PC-3 (cell line): ENCODE results near the gene TEX14.

Source experiments
- CTCF ChIP-seq: fragments of 300-600 bp; sonication (generic); conservative IDR thresholded peaks from 2 replicates; pipeline ENCODE4 v1.5.1; 2017; ENCODE audit warnings: antibody characterized with exemption, low read depth, mild to moderate bottlenecking, low read length
- EZH2 ChIP-seq: fragments of 300-600 bp; sonication (generic); IDR thresholded peaks from one replicate; pipeline ENCODE4 v1.6.1; 2017; ENCODE audit warnings: antibody characterized with exemption, mild to moderate bottlenecking, low read length; ENCODE audit not compliant: unreplicated experiment
- EZH2phosphoT487 ChIP-seq: fragments of 300-600 bp; sonication (generic); IDR thresholded peaks from 2 replicates; pipeline ENCODE4 v1.6.1; 2018; ENCODE audit warnings: mild to moderate bottlenecking, antibody characterized with exemption, low read length, borderline replicate concordance

DNA sequence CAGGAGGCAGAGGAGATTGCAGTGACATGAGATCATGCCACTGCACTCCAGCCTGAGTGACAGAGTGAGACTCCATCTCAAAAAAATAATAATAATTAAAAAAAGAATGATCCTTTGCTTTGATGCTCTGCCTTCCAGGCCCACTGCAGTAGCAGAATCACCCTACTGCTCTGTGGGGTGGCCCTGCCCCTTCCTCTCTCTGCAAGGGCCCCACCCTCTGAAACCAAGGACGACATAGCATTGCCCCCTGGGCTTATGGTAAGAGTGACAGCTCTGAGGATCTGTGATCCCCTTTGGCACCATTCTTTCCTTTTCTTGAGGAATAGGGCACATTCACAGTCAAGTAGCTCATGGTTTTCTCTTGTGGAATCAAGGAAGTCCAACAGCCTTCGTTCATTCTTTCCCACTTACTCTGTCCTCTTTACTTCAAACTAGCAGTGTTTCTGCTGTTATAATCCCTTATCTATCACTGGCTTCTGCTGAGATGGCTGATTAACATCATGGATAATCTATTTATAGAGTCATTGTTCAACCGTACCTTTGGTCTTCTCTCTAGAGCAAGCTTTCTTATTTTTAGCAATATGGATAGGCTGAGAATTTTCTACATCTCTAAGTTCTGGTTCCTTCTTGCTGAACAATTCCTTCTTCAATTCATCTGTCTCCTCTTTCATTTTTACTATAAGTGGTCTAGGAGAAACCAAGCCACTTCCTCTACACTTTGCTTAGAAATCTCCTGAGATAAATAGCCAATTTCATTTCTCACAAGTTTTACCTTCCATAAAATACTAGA is 14.7 kb upstream of the TEX14 start:
- no peak for TF ChIP-seq CTCF
- TF ChIP-seq EZH2phosphoT487 = no peak
- no peak for TF ChIP-seq EZH2
